ENCODE data around the gene CHAT.

CHAT gene

DNA sequence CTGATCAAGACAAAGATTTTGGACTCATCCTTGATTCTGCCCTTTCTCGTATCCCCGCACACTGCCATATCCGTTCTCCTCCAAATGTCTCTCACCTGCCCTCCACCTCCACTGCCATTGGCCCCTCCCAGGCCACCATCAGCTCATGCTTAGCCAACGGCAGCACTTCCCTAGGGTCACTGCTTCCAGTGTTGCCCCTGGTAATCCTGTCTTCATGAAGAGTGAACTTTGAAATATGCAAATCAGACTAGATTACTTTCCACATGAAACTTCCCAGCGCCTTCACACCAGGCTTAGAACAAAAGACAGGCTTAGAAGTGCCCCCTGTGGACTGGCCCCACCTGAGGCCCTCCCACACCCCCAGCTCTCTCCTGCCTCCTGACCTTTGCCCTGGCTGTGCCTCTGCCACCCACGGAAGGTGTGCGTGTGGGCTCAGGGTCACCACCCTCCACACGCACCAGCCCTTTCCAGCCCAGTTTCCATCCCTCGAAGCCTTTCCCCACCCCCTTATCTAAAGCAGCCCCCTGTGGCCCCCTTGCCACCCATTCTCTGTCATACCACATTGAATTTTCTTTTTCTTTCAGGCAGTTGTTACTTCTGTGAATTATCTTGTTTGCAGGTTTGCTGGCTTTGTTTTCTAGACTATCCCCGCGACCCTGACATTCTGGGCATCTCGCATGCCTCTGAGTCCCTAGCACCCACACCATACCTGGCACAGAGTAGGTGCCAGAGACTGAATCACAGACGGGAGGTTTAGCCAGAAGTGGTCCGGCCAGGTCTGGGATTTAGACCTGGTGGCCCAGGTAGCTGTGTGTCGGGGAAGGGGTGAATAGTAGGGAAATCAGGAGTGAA lies 38.8 kb downstream of the CHAT start:
- TF ChIP-seq, protein P1, sequence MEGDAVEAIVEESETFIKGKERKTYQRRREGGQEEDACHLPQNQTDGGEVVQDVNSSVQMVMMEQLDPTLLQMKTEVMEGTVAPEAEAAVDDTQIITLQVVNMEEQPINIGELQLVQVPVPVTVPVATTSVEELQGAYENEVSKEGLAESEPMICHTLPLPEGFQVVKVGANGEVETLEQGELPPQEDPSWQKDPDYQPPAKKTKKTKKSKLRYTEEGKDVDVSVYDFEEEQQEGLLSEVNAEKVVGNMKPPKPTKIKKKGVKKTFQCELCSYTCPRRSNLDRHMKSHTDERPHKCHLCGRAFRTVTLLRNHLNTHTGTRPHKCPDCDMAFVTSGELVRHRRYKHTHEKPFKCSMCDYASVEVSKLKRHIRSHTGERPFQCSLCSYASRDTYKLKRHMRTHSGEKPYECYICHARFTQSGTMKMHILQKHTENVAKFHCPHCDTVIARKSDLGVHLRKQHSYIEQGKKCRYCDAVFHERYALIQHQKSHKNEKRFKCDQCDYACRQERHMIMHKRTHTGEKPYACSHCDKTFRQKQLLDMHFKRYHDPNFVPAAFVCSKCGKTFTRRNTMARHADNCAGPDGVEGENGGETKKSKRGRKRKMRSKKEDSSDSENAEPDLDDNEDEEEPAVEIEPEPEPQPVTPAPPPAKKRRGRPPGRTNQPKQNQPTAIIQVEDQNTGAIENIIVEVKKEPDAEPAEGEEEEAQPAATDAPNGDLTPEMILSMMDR (IDR thresholded peaks at IDR 0.05; ENCODE audit: low read depth, low read length, missing control alignments): no peak
- DNase-seq (ENCODE audit: low read depth): no peak
- H3K4me3 ChIP-seq (ENCODE audit: low read depth, low read length): no peak overlapping the region

DNA sequence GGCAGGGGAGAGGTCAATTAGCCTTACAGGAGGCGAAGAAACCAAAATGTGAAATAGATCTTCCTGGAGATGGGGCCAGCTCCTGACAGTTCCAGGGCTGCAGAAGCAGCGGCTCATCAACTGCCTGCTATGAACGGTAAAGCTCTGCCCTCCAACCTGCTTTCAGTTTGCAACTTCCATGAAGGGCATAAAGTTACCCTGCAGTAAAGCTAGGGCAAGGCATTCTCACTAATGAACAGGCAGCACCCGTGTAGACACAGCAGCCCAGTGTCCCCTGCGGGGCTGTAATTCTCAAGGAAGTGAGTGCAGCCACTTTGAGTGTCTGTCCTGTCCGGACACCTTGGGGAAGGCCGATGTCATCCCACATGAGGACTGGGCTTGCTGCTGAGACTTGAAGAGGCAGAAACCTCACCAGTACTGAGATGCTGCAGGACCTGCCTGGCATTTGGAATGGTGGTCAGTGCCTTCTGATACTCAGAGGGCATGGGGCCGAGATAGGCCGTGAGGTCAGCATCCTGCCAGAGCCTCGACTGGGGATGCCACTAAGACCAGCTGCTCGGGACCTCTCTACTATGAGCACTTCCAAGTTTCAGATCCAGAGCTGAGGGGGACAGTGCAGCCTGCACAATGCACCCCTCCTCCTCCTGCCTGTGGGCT lies 39.6 kb downstream of the CHAT start:
- H3K4me3 ChIP-seq (ENCODE audit: low read depth, low read length): no peak overlapping the region
- TF ChIP-seq, protein P1 (IDR thresholded peaks at IDR 0.05; ENCODE audit: low read depth, low read length, missing control alignments): no peak
- no peak for DNase-seq (ENCODE audit: low read depth)

DNA sequence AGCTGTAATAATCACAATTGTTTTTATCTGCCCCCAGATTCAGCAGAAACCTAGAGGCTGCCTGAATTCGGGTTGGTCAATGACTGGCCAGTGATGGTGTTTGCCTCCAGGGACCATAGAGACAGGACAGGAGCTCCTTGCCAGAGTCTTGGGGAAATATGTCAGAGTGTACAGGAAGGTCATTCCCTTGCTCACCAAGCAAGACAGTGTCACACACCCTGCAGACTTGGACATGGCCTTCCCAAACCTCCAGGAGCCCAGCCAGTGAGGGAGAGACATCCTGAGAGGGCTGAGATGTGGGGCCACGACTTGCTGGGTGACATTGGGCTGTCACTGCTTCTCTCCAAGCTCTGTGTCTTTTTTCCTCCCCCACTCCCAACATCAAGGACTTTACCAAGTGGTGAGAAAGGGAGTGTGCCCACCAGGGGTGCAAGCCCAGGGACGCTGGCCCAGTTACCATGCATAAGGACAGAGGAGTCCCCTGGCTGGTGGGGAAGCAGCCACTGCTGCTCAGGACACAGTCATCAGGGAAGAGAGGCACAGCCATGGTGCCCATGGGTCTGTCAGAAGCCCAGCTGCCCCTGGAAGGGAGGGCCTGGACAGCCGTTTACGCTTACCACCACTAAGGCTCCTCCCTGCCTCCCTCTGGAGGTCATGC lies 40.3 kb downstream of the CHAT start:
- DNase-seq (ENCODE audit: low read depth): no peak

DNA sequence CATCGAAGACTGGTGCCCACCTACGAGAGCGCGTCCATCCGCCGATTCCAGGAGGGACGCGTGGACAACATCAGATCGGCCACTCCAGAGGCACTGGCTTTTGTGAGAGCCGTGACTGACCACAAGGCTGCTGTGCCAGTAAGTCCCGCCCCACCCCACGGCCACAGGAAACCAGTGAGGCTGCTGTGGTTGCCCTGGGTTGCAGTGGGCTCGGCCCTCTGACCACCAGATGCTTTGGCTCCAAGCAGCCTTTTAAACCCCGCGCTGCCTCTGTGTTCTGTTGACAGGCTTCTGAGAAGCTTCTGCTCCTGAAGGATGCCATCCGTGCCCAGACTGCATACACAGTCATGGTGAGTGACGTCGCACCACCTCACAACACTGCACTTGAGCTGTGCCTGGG lies 41.3 kb downstream of the CHAT start:
- TF ChIP-seq, protein P1 (IDR thresholded peaks at IDR 0.05; ENCODE audit: low read depth, low read length, missing control alignments): no peak
- no peak overlapping the region for H3K4me3 ChIP-seq (ENCODE audit: low read depth, low read length)
- DNase-seq (ENCODE audit: low read depth): no peak

More for the DNA sequence above, 40.3 kb downstream of the CHAT start:
- H3K4me3 ChIP-seq (ENCODE audit: low read depth, low read length): no peak overlapping the region
- TF ChIP-seq, protein P1 (IDR thresholded peaks at IDR 0.05; ENCODE audit: low read depth, low read length, missing control alignments): no peak

DNA sequence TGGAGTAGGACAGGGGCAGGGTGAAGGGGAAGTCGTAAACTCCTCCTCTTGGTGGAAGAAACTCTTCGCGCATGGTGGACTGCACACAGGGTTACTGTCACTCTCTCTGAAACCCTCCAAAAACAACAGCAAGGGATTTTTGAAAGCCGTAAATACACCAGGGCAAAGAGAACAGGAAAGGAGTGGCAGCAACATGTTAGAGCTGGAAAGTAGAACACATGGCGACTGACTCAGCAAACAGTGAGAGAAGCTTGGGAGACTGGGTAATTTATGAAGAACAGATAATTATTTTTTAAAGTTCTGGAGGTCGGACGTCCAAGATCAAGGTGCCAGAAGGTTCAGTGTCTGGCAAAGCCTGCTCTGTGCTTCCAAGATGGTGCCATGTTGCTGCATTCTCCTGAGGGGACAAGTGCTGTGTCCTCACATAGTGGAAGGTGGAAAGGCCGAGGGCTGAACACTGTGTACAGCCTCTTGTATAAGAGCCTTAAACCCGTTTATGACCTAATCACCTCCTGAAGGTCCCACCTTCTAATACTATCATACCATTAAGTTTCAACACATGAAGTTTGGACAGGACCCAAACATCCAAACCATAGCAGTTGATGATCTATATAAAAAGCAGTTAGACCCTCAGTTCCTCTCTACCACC lies 43.1 kb downstream of the CHAT start:
- TF ChIP-seq, protein P1 (IDR thresholded peaks at IDR 0.05; ENCODE audit: low read depth, low read length, missing control alignments): no peak
- H3K4me3 ChIP-seq (ENCODE audit: low read depth, low read length): no peak overlapping the region
- no peak for DNase-seq (ENCODE audit: low read depth)

DNA sequence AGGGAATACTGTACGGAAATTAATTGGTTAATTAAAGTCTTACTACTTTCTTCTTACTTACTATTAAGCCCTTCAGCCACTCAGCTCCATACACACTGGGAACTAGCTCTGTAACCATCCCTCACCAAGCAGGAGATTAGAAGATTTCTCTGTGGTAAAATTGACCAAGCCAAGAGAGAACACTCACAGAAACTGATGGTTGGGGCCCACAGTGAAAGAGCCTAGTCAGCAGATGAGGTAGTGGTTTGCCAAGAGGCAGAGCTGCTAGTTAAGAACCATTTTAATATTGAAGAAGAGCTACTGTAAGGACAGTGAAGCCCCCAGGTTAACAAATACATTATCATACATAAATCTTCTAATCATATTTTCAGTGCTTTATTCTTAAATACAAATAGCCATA lies 43.8 kb downstream of the CHAT start:
- TF ChIP-seq, protein P1 (IDR thresholded peaks at IDR 0.05; ENCODE audit: low read depth, low read length, missing control alignments): no peak

More for the DNA sequence above, 43.8 kb downstream of the CHAT start:
- H3K4me3 ChIP-seq (ENCODE audit: low read depth, low read length): no peak overlapping the region
- DNase-seq (ENCODE audit: low read depth): no peak

All from GM12864 (cell line).